Lung (tissue), 12 donors: ENCODE data around the gene AGXT2. TPM values are rescaled to one million over a fixed set of nuclear protein-coding genes. Genes with fewer than 3 reads are reported as not detected.

Experiments
- ATAC-seq: fragments of 200-7000 bp; cut with Tn5 transposase; one replicate; pipeline ENCODE4 v1.9.1; 2020; ENCODE audit warnings: moderate number of reproducible peaks; ENCODE audit not compliant: insufficient read depth, low FRiP score
- DNase-seq, 3 donors: peaks; one replicate each; pipeline ENCODE4 v3.0.0-alpha.2; 2013 to 2017
- H3K27ac ChIP-seq, 2 donors: one replicate each; pipeline ENCODE4 v1.5.1; 2013; ENCODE audit warnings: mild to moderate bottlenecking in 2 of 2, moderate library complexity in 2 of 2, control low read depth in 1 of 2, inconsistent platforms in 1 of 2, low read depth in 1 of 2, low read length in 1 of 2
- H3K27me3 ChIP-seq, 3 donors: one replicate each; pipeline ENCODE4 v1.5.1; 2013; ENCODE audit warnings: low read length in 2 of 3; ENCODE audit not compliant: control insufficient read depth in 3 of 3, insufficient read depth in 3 of 3
- H3K36me3 ChIP-seq, 4 donors: one replicate each; pipeline ENCODE4 v1.5.1; 2013; ENCODE audit warnings: low read length in 4 of 4, mild to moderate bottlenecking in 1 of 4, moderate library complexity in 1 of 4; ENCODE audit not compliant: control insufficient read depth in 4 of 4, insufficient read depth in 4 of 4
- H3K4me1 ChIP-seq, 5 donors: one replicate each; pipeline ENCODE4 v1.5.1; 2013; ENCODE audit warnings: low read length in 5 of 5, mild to moderate bottlenecking in 2 of 5, moderate library complexity in 1 of 5; ENCODE audit not compliant: control insufficient read depth in 5 of 5, insufficient read depth in 5 of 5
- H3K4me3 ChIP-seq: one replicate; pipeline ENCODE4 v1.5.1; 2013; ENCODE audit warnings: mild to moderate bottlenecking, control low read depth, moderate library complexity
- H3K9ac ChIP-seq, 2 donors: one replicate each; pipeline ENCODE4 v1.5.1; 2013; ENCODE audit warnings: low read length in 2 of 2, control low read depth in 1 of 2; ENCODE audit not compliant: insufficient read depth in 1 of 2
- H3K9me3 ChIP-seq, 4 donors: one replicate each; pipeline ENCODE4 v1.5.1; 2013; ENCODE audit warnings: low read length in 3 of 4, mild to moderate bottlenecking in 1 of 4, moderate library complexity in 1 of 4; ENCODE audit not compliant: control insufficient read depth in 4 of 4, insufficient read depth in 3 of 4
- WGBS, 2 donors: extraction: QIAGEN DNeasy Blood & Tissue Kit; methylation state at CpG; one replicate each; pipeline ENCODE4 v1.1.7; 2013; 5-methylcytosine and 5-hydroxymethylcytosine counted together
- polyA plus RNA-seq, 2 donors: library from polyadenylated mRNA; stranded (reverse); fragments of 200-250 nt; gene quantifications; one replicate each; pipeline ENCODE4 v1.2.1, GENCODE V29; 2013
- total RNA-seq, 2 donors: library from RNA; depleted of rRNA in 1 of 2; stranded (reverse); fragments of >200 nt in 1 of 2; gene quantifications; one replicate each; pipeline ENCODE4 v1.2.1, GENCODE V29; 2014 to 2021
- TF ChIP-seq, protein P1 (sequence below): IDR thresholded peaks from 2 replicates; pipeline ENCODE4 v1.5.1; 2012; ENCODE audit warnings: mild to moderate bottlenecking; ENCODE audit errors: control extremely low read depth, extremely low read depth
- donor health status: control.
- donor health status: control.
- donor health status: Bipolar disorder and iron deficiency.
- donor health status: healthy.
- donor health status: DM: yes; HTN: yes; CAD: no.

Gene AGXT2
- total and polyA plus RNA-seq, 4 donors, result not detected

DNA sequence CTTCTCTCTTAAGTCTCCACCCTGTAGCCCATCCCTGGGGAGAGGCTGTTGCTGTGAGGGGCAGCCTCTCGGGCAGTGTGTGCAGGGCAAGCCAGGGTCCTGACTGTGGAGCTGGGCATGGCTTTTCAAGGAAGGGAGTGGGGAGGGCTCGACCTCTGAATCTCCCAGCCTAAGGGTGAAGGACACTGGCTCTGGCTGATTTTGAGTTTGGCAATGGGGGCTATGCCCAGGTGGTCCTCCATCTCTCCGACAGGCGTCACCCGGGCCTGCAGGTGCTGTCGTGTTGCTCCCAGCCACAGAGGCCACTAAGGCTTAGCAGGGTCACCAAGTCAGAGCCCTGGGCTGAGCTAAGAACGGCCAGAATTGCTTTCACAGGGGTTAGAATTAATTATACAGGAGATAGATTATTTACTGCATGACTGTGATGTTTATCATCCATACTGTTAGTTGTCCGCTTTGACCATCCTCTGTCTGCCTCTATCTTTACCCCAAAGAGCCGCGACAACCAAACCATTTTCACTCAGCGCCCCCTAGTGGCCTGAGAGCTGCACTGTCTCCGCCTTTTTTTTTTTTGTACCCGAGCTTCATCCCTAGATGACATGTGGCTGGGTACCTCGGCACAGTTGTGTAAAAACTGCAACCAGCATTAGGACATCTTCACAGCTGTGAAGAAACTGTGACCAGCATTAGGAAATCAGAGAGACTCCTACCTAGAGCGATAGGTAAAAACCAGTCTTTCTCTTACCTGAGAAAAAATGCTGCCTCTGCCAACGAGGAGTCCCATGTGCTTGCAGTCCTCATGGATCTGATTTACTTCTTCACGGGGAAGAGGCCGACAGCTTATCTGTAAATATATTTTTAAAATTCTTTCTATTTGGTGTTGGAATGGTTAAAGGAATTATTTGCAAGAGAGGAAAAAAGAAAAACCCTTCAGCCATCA is 44.5 kb downstream of the AGXT2 start:
- Histone ChIP-seq H3K27ac (no peak overlapping the region), H3K9me3 (no peaks in the 10 kb centered on the region), H3K4me1 (no peaks in the 10 kb centered on the region), H3K9ac (no peak overlapping the region), H3K36me3 (no peaks in the 10 kb centered on the region), H3K4me3 (no peak overlapping the region), H3K27me3 (peaks cover 0 to 4% (median 0%) of the 10 kb centered on the region in 3 donors)
- TF ChIP-seq, protein P1, sequence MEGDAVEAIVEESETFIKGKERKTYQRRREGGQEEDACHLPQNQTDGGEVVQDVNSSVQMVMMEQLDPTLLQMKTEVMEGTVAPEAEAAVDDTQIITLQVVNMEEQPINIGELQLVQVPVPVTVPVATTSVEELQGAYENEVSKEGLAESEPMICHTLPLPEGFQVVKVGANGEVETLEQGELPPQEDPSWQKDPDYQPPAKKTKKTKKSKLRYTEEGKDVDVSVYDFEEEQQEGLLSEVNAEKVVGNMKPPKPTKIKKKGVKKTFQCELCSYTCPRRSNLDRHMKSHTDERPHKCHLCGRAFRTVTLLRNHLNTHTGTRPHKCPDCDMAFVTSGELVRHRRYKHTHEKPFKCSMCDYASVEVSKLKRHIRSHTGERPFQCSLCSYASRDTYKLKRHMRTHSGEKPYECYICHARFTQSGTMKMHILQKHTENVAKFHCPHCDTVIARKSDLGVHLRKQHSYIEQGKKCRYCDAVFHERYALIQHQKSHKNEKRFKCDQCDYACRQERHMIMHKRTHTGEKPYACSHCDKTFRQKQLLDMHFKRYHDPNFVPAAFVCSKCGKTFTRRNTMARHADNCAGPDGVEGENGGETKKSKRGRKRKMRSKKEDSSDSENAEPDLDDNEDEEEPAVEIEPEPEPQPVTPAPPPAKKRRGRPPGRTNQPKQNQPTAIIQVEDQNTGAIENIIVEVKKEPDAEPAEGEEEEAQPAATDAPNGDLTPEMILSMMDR, result peak; percentile 41
- DNase-seq (peak; percentile 64 to 65 (median 64)), ATAC-seq (peak; percentile 78)
- WGBS, 2 donors, result 44 to 46% methylated on average over 18 of the region's 18 CpGs

DNA sequence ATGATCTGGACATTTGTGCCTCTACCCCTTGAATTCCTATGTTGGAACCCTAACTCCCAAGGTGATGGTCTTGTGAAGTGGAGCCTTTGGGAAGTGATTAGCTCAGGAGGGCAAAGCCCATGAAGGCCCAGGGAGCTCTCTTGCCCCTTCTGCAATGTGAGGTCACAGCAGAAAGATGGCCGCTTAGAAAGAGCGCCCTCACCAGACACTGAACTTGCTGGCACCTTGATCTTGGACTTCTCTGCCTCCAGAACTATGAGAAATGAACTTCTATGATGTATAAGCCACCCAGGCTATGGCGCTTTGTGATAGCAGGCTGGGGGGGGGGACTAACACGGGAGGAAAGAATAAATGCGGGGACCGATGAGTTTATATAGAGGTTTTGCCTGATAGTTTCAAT is 45.3 kb downstream of the AGXT2 start:
- WGBS, 2 donors, result 91 to 97% methylated on average over 6 of the region's 6 CpGs
- no peaks in the 10 kb centered on the region for H3K36me3 ChIP-seq

DNA sequence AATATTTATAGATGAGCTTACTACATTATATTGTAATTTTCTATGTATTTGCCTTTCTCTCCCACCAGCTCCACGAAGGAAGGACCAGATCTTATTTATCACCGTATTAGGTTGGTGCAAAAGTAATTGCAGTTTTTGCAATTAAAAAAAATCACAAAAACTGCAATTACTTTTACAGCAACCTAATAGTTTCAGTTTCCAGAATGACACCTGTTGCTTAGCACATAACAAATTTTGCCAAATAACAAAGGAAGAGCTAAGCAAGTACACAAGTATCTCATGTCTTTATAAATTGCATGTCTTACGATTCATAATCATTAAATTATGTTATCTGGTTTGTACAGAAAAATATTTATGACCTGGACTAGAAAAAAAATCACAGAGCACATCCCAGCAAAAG is 45.9 kb downstream of the AGXT2 start:
- Histone ChIP-seq H3K36me3 (no peaks in the 10 kb centered on the region), H3K27me3 (peaks cover 0 to 4% (median 0%) of the 10 kb centered on the region in 3 donors), H3K9ac (no peak overlapping the region), H3K9me3 (no peaks in the 10 kb centered on the region), H3K27ac (no peak overlapping the region), H3K4me1 (no peaks in the 10 kb centered on the region), H3K4me3 (no peak overlapping the region)
- ATAC-seq, result no peak
- TF ChIP-seq, protein P1, result no peak
- no peak for DNase-seq
- 81 to 92% methylated on average over 3 of the region's 3 CpGs for WGBS, 2 donors

More for the DNA sequence above, 45.3 kb downstream of the AGXT2 start:
- Histone ChIP-seq H3K4me1 (no peaks in the 10 kb centered on the region), H3K27ac (no peak overlapping the region), H3K27me3 (peaks cover 0 to 4% (median 0%) of the 10 kb centered on the region in 3 donors), H3K9ac (no peak overlapping the region), H3K4me3 (no peak overlapping the region), H3K9me3 (no peaks in the 10 kb centered on the region)
- DNase-seq (no peak), ATAC-seq (no peak)
- TF ChIP-seq, protein P1, result no peak
